GM18505 (cell line): Measurements from ENCODE around the gene ABCA1.
"Not testable (repeated sequence)": the region's sequence is repeated elsewhere in the genome, so short reads cannot be mapped to it uniquely, and the experiment has no call there.

ENCODE experiments used
- ATAC-seq: cut with Tn5 transposase; IDR thresholded peaks from one replicate; pipeline ENCODE4 v1.9.1; 2021; ENCODE audit not compliant: unreplicated experiment
- POLR2A ChIP-seq: IDR thresholded peaks from 4 replicates; pipeline ENCODE4 v1.6.1; 2011; ENCODE audit warnings: borderline replicate concordance; ENCODE audit not compliant: insufficient read depth, insufficient read length; ENCODE audit errors: extremely low read depth

ABCA1 gene

GRCh38 chr9:104772714-104773510, 155.0 kb downstream of the ABCA1 start:
- ATAC-seq, result no peak
- TF ChIP-seq POLR2A, result no peak

- peak; percentile 53 for ATAC-seq
Observed at GRCh38 chr9:104769655-104770054, 158.3 kb downstream of the ABCA1 start.

GRCh38 chr9:104769029-104769428, 158.9 kb downstream of the ABCA1 start:
- not testable (repeated sequence) for ATAC-seq

More at GRCh38 chr9:104769655-104770054, 158.3 kb downstream of the ABCA1 start:
- no peak for TF ChIP-seq POLR2A

GRCh38 chr9:104767507-104767906, 160.4 kb downstream of the ABCA1 start:
- ATAC-seq, result no peak
- TF ChIP-seq POLR2A, result no peak

- no peak for TF ChIP-seq POLR2A
- ATAC-seq, result no peak
Observed at GRCh38 chr9:104766025-104766424, 161.9 kb downstream of the ABCA1 start.

GRCh38 chr9:104765138-104765537, 162.8 kb downstream of the ABCA1 start:
- no peak for TF ChIP-seq POLR2A
- no peak for ATAC-seq

GRCh38 chr9:104758974-104759373, 169.0 kb downstream of the ABCA1 start:
- no peak for ATAC-seq
- TF ChIP-seq POLR2A, result no peak

- TF ChIP-seq POLR2A, result no peak
- no peak for ATAC-seq
Observed at GRCh38 chr9:104750185-104750767, 177.7 kb downstream of the ABCA1 start.

- no peak for TF ChIP-seq POLR2A
Observed at GRCh38 chr9:104748359-104749031, 179.5 kb downstream of the ABCA1 start.

GRCh38 chr9:104747565-104748358, 180.2 kb downstream of the ABCA1 start, which contains the start of gene NIPSNAP3A:
Gene NIPSNAP3A, plus strand, starts transcription at chr9:104747683. Its CDS starts 110 bp downstream, at chr9:104747793.
- TF ChIP-seq POLR2A, result peak; percentile 83
- peak; percentile 87 for ATAC-seq

More at GRCh38 chr9:104748359-104749031, 179.5 kb downstream of the ABCA1 start:
- peak; percentile 1 for ATAC-seq

GRCh38 chr9:104747245-104747564, 180.8 kb downstream of the ABCA1 start:
- no peak for ATAC-seq
- TF ChIP-seq POLR2A, result no peak

- no peak for ATAC-seq
- no peak for TF ChIP-seq POLR2A
Observed at GRCh38 chr9:104746798-104747197, 181.2 kb downstream of the ABCA1 start.

GRCh38 chr9:104746285-104746684, 181.7 kb downstream of the ABCA1 start:
- no peak for ATAC-seq
- TF ChIP-seq POLR2A, result no peak
